SK-N-SH (cell line): ENCODE measurements around the gene RGR. TPM values are rescaled to one million over a fixed set of nuclear protein-coding genes. Genes with fewer than 3 reads are reported as not detected.
A peak's percentile ranks its signal among the peaks of the same experiment; 100 is the strongest.

Experiments
- CTCF ChIA-PET: fragments of 300-600, 350-600 bp; formaldehyde crosslinking; extraction: SDS; loops from one replicate; lab custom pipeline; 2021; lab: Yijun Ruan, JAX
- POLR2A ChIA-PET: fragments of 350-600 bp; sonication (Branson Sonifier 250); formaldehyde crosslinking; extraction: SDS; loops from one replicate; lab custom pipeline; 2020; ENCODE audit warnings: antibody characterized with exemption, inconsistent platforms; lab: Yijun Ruan, JAX
- DNase-seq: peaks from one replicate; pipeline ENCODE4 v3.0.0; 2012
- H2AFZ ChIP-seq: fragments of 200-600 bp; sonication (generic); 2 replicates; pipeline ENCODE4 v1.8.1; 2016; ENCODE audit warnings: antibody characterized with exemption, mild to moderate bottlenecking, low read depth
- H3F3A ChIP-seq: fragments of 200-600 bp; sonication (generic); replicated peaks from 2 replicates; pipeline ENCODE3; 2016; ENCODE audit warnings: antibody characterized with exemption, mild to moderate bottlenecking; ENCODE audit not compliant: insufficient read depth
- H3K27ac ChIP-seq, 2 experiments: fragments of 200-500 bp in 1 of 2; fragments of 200-600 bp in 1 of 2; sonication (Bioruptor generic) in 1 of 2; sonication (generic), shearing (Covaris generic) in 1 of 2; 2 replicates each; pipeline versions ENCODE4 v1.5.1 to v1.6.1; 2014 to 2016; ENCODE audit warnings: low read depth in 2 of 2, inconsistent platforms in 1 of 2, low read length in 1 of 2, mild to moderate bottlenecking in 1 of 2, mixed read lengths in 1 of 2
- H3K27me3 ChIP-seq: fragments of 200-600 bp; sonication (generic), shearing (Covaris generic); 2 replicates; pipeline ENCODE4 v1.6.1; 2016; ENCODE audit warnings: mixed run types; ENCODE audit not compliant: insufficient read depth
- H3K36me3 ChIP-seq, 2 experiments: fragments of 200-500 bp in 1 of 2; fragments of 200-600 bp in 1 of 2; sonication (Bioruptor generic) in 1 of 2; sonication (generic) in 1 of 2; replicated peaks in 1 of 2; 2 replicates each; pipeline versions ENCODE3 to v1.5.1; 2014 to 2016; ENCODE audit warnings: low read length in 1 of 2, mild to moderate bottlenecking in 1 of 2; ENCODE audit not compliant: insufficient read depth in 2 of 2, control insufficient read depth in 1 of 2
- H3K4me1 ChIP-seq, 2 experiments: fragments of 200-500 bp in 1 of 2; fragments of 200-600 bp in 1 of 2; sonication (Bioruptor generic) in 1 of 2; sonication (generic), shearing (Covaris generic) in 1 of 2; 2 replicates each; pipeline versions ENCODE4 v1.5.1 to v1.6.1; 2014 to 2016; ENCODE audit warnings: low read depth in 1 of 2, low read length in 1 of 2, mixed run types in 1 of 2; ENCODE audit not compliant: insufficient read depth in 2 of 2, control insufficient read depth in 1 of 2
- H3K4me2 ChIP-seq: fragments of 200-600 bp; sonication (generic), shearing (Covaris generic); 2 replicates; pipeline ENCODE4 v1.6.1; 2017; ENCODE audit warnings: mixed run types
- H3K4me3 ChIP-seq, 2 experiments: fragments of 200-500 bp in 1 of 2; fragments of 200-600 bp in 1 of 2; sonication (Bioruptor generic) in 1 of 2; sonication (generic), shearing (Covaris generic) in 1 of 2; 2 replicates each; pipeline versions ENCODE4 v1.5.1 to v1.8.1; 2014 to 2016; ENCODE audit warnings: low read depth in 2 of 2, inconsistent platforms in 1 of 2, low read length in 1 of 2, mild to moderate bottlenecking in 1 of 2, mixed read lengths in 1 of 2, moderate library complexity in 1 of 2
- H3K79me2 ChIP-seq: fragments of 200-600 bp; sonication (generic); 2 replicates; pipeline ENCODE4 v1.8.1; 2017; ENCODE audit warnings: mild to moderate bottlenecking; ENCODE audit not compliant: insufficient read depth
- H3K9ac ChIP-seq: fragments of 200-600 bp; sonication (generic); 2 replicates; pipeline ENCODE4 v1.6.1; 2017; ENCODE audit warnings: mixed run types
- H3K9me2 ChIP-seq: fragments of 200-600 bp; sonication (generic); 2 replicates; pipeline ENCODE4 v1.6.1; 2017; ENCODE audit warnings: mixed run types
- H3K9me3 ChIP-seq: fragments of 200-600 bp; sonication (generic); 2 replicates; pipeline ENCODE4 v1.6.1; 2017; ENCODE audit warnings: mixed run types, mild to moderate bottlenecking, moderate library complexity
- H4K20me1 ChIP-seq: fragments of 200-600 bp; sonication (generic); 2 replicates; pipeline ENCODE4 v1.6.1; 2017; ENCODE audit warnings: mild to moderate bottlenecking, mixed run types; ENCODE audit not compliant: insufficient read depth
- FOSL2 ChIP-seq: IDR thresholded peaks from 2 replicates; pipeline ENCODE4 v1.4.0; 2012; ENCODE audit warnings: low read depth, mild to moderate bottlenecking, moderate library complexity, borderline replicate concordance
- FOXJ3 ChIP-seq: sonication (generic); formaldehyde crosslinking; IDR thresholded peaks from 2 replicates; pipeline ENCODE4 v1.5.1; 2020; ENCODE audit warnings: mild to moderate bottlenecking, missing genetic modification reagents
- FOXM1 ChIP-seq: IDR thresholded peaks from 2 replicates; pipeline ENCODE4 v1.4.0; 2012; ENCODE audit warnings: low read depth, mild to moderate bottlenecking
- GABPA ChIP-seq: IDR thresholded peaks from 2 replicates; pipeline ENCODE4 v1.4.0; 2012; ENCODE audit warnings: low read depth, mild to moderate bottlenecking
- GATA2 ChIP-seq: sonication (generic); formaldehyde crosslinking; IDR thresholded peaks from 2 replicates; pipeline ENCODE4 v1.5.0; 2020; ENCODE audit warnings: mild to moderate bottlenecking, missing genetic modification reagents
- MEF2A ChIP-seq: IDR thresholded peaks from 2 replicates; pipeline ENCODE4 v1.4.0; 2012; ENCODE audit warnings: low read depth, borderline replicate concordance
- MXI1 ChIP-seq: IDR thresholded peaks from 2 replicates; pipeline ENCODE4 v1.6.1; 2012; ENCODE audit warnings: mild to moderate bottlenecking, low read depth, low read length, improper control_type of control experiment
- NFIC ChIP-seq: IDR thresholded peaks from 2 replicates; pipeline ENCODE4 v1.4.0; 2012; ENCODE audit warnings: borderline replicate concordance
- POLR2AphosphoS5 ChIP-seq: IDR thresholded peaks from 2 replicates; pipeline ENCODE4 v1.6.1; 2012; ENCODE audit warnings: low read depth, low read length
- RCOR1 ChIP-seq: fragments of 150-350 bp; IDR thresholded peaks from 2 replicates; pipeline ENCODE4 v1.6.1; 2017; ENCODE audit warnings: antibody characterized with exemption, low read length
- RFX5 ChIP-seq: IDR thresholded peaks from 2 replicates; pipeline ENCODE4 v1.6.1; 2012; ENCODE audit warnings: mild to moderate bottlenecking, improper control_type of control experiment, low read length
- RXRA ChIP-seq: IDR thresholded peaks from 2 replicates; pipeline ENCODE4 v1.4.0; 2012; ENCODE audit warnings: low read depth, mild to moderate bottlenecking, borderline replicate concordance
- TCF12 ChIP-seq: IDR thresholded peaks from 2 replicates; pipeline ENCODE4 v1.4.0; 2012
- TEAD4 ChIP-seq: IDR thresholded peaks from 2 replicates; pipeline ENCODE4 v1.4.0; 2012; ENCODE audit warnings: mild to moderate bottlenecking, borderline replicate concordance; ENCODE audit not compliant: insufficient read depth
- YY1 ChIP-seq: IDR thresholded peaks from 2 replicates; pipeline ENCODE4 v1.4.0; 2012; ENCODE audit warnings: low read depth, mild to moderate bottlenecking
- WGBS: methylation state at CpG from one replicate; pipeline ENCODE4 v1.1.6; 2017; ENCODE audit warnings: low lambda C conversion rate; 5-methylcytosine and 5-hydroxymethylcytosine counted together
- polyA plus RNA-seq, 3 experiments: library from polyadenylated mRNA; depleted of rRNA; stranded (reverse); fragments of >200 nt; gene quantifications; 2 replicates each; pipeline ENCODE4 v1.2.3, GENCODE V29; 2012
- TF ChIP-seq, protein P1 (sequence below): fragments of 150-350 bp; IDR thresholded peaks from 2 replicates; pipeline ENCODE4 v1.6.1; 2016; ENCODE audit warnings: mild to moderate bottlenecking, low read depth, low read length
- TF ChIP-seq, protein P2 (sequence below): fragments of 200-600 bp; sonication (generic); IDR thresholded peaks from 2 replicates; pipeline ENCODE4 v1.6.1; 2017; ENCODE audit warnings: antibody characterized with exemption, mild to moderate bottlenecking, moderate library complexity
- TF ChIP-seq, protein P3 (sequence below): fragments of 150-350 bp; IDR thresholded peaks from 2 replicates; pipeline ENCODE4 v1.6.1; 2017; ENCODE audit warnings: antibody characterized with exemption, low read length, low read depth, borderline replicate concordance
- TF ChIP-seq, protein P4 (sequence below): IDR thresholded peaks from 2 replicates; pipeline ENCODE4; 2012

The RGR gene
- polyA plus RNA-seq, 1 of the 3 experiments (the other 2 are of a cell fraction) = not detected

DNA sequence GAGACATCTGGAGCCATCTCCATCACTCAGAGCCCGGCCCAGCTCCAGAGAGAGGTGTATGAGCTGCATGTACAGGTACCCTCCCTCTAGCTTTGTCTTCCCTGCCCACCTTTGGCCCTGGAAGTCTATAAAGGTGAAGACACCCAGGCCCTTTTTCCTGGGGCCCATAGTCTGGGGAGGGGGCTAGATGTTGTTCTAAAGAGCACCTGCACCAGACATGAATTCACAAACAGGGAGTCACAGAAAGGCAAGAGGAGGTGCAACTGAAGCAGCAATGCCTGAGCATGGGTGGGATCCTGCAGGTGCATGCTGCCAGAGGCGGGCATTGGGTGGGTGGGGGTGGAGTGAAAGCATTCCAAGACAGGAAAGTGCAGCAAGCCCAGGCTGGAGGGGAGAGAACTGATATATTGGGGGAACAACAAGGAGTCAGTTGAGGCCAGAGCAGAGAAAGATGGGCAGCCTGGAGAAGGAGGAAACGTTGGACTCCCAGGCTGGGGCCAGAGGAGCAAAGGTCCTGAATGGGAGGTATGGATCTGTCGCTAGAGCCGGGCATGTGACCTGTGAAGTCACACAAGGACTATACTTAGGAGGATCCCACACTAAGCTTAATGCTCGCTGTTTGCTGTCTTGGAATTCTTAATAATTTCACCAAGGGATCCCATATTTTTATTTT, 38.9 kb upstream of the RGR start:
- Histone ChIP-seq H3K36me3 (no peaks in the 10 kb centered on the region), H3K4me1 (no peaks in the 10 kb centered on the region), H4K20me1 (no peaks in the 10 kb centered on the region), H3K79me2 (no peaks in the 10 kb centered on the region), H3F3A (no peaks in the 10 kb centered on the region), H3K27ac (no peak overlapping the region), H3K9ac (no peak overlapping the region), H3K27me3 (no peaks in the 10 kb centered on the region), H3K4me3 (peak overlapping the region in 1 of 2 experiments; percentile 17; a peak in 1 of 4 replicates), H3K9me3 (no peaks in the 10 kb centered on the region), H3K4me2 (no peak overlapping the region), H3K9me2 (no peaks in the 10 kb centered on the region), H2AFZ (no peak overlapping the region)
- no peak for DNase-seq
- 34% methylated on average over 6 of the region's 6 CpGs for WGBS
- POLR2A ChIA-PET = no interaction called here
- TF ChIP-seq, protein P1, sequence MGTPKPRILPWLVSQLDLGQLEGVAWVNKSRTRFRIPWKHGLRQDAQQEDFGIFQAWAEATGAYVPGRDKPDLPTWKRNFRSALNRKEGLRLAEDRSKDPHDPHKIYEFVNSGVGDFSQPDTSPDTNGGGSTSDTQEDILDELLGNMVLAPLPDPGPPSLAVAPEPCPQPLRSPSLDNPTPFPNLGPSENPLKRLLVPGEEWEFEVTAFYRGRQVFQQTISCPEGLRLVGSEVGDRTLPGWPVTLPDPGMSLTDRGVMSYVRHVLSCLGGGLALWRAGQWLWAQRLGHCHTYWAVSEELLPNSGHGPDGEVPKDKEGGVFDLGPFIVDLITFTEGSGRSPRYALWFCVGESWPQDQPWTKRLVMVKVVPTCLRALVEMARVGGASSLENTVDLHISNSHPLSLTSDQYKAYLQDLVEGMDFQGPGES = no peak
- TF ChIP-seq RXRA = no peak
- TF ChIP-seq FOSL2 = no peak
- TF ChIP-seq RFX5 = no peak
- no peak for TF ChIP-seq RCOR1
- no peak for TF ChIP-seq MXI1
- TF ChIP-seq POLR2AphosphoS5 = no peak
- no peak for TF ChIP-seq GABPA
- TF ChIP-seq NFIC = no peak
- no peak for TF ChIP-seq TCF12
- no peak for TF ChIP-seq FOXJ3 (CRISPR knock-in tag)
- TF ChIP-seq, protein P2, sequence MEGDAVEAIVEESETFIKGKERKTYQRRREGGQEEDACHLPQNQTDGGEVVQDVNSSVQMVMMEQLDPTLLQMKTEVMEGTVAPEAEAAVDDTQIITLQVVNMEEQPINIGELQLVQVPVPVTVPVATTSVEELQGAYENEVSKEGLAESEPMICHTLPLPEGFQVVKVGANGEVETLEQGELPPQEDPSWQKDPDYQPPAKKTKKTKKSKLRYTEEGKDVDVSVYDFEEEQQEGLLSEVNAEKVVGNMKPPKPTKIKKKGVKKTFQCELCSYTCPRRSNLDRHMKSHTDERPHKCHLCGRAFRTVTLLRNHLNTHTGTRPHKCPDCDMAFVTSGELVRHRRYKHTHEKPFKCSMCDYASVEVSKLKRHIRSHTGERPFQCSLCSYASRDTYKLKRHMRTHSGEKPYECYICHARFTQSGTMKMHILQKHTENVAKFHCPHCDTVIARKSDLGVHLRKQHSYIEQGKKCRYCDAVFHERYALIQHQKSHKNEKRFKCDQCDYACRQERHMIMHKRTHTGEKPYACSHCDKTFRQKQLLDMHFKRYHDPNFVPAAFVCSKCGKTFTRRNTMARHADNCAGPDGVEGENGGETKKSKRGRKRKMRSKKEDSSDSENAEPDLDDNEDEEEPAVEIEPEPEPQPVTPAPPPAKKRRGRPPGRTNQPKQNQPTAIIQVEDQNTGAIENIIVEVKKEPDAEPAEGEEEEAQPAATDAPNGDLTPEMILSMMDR = no peak
- no peak for TF ChIP-seq YY1
- TF ChIP-seq MEF2A = no peak
- TF ChIP-seq FOXM1 = no peak
- TF ChIP-seq TEAD4 = no peak
- TF ChIP-seq, protein P3, sequence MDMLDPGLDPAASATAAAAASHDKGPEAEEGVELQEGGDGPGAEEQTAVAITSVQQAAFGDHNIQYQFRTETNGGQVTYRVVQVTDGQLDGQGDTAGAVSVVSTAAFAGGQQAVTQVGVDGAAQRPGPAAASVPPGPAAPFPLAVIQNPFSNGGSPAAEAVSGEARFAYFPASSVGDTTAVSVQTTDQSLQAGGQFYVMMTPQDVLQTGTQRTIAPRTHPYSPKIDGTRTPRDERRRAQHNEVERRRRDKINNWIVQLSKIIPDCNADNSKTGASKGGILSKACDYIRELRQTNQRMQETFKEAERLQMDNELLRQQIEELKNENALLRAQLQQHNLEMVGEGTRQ = no peak
- no peak for TF ChIP-seq GATA2 (CRISPR knock-in tag)
- TF ChIP-seq, protein P4, sequence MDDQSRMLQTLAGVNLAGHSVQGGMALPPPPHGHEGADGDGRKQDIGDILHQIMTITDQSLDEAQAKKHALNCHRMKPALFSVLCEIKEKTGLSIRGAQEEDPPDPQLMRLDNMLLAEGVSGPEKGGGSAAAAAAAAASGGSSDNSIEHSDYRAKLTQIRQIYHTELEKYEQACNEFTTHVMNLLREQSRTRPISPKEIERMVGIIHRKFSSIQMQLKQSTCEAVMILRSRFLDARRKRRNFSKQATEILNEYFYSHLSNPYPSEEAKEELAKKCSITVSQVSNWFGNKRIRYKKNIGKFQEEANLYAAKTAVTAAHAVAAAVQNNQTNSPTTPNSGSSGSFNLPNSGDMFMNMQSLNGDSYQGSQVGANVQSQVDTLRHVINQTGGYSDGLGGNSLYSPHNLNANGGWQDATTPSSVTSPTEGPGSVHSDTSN = no peak
- CTCF ChIA-PET = interaction anchor here (0.7 to 5.6 kb wide), 10 partner anchors 8 to 331 kb away, joined by 3 to 72 read pairs (median 4); partner anchors contain the start of genes CDHR1 and GHITM
